NCI-H2081 treated with DMSO at 0.1 percent for 48 hours (cell line): Measurements from ENCODE around the gene ZNF629.
"Not testable (repeated sequence)": the region's sequence is repeated elsewhere in the genome, so short reads cannot be mapped to it uniquely, and the experiment has no call there.

ENCODE experiments used
- DNase-seq: peaks from one replicate; lab custom pipeline; 2025; lab: John Stamatoyannopoulos, UW

ZNF629 gene

GRCh38 chr16:30786936-30787612 lies at the start of gene ZNF629:
TSS of gene ZNF629 (minus strand) at chr16:30787205. CDS start at chr16:30784482, 2,723 bp downstream.
- no peak for DNase-seq

- DNase-seq: no peak
These were observed 47.2 kb upstream of the ZNF629 start for GRCh38 chr16:30834130-30834740.

GRCh38 chr16:30830072-30830417 lies 43.0 kb upstream of the ZNF629 start:
- DNase-seq: no peak

- DNase-seq: no peak
These were observed 42.4 kb upstream of the ZNF629 start for GRCh38 chr16:30829130-30830071.

GRCh38 chr16:30821891-30822290 lies 34.9 kb upstream of the ZNF629 start:
- no peak for DNase-seq

GRCh38 chr16:30821441-30821840 lies 34.4 kb upstream of the ZNF629 start:
- not testable (repeated sequence) for DNase-seq

- no peak for DNase-seq
These were observed 34.0 kb upstream of the ZNF629 start for GRCh38 chr16:30820952-30821421.

- no peak for DNase-seq
These were observed 29.8 kb upstream of the ZNF629 start for GRCh38 chr16:30816769-30817168.

- DNase-seq: no peak
These were observed 26.8 kb upstream of the ZNF629 start for GRCh38 chr16:30813821-30814189.

GRCh38 chr16:30809675-30810074 lies 22.7 kb upstream of the ZNF629 start:
- DNase-seq: not testable (repeated sequence)

GRCh38 chr16:30808890-30809426 lies 22.0 kb upstream of the ZNF629 start:
- not testable (repeated sequence) for DNase-seq

GRCh38 chr16:30808146-30808545 lies 21.1 kb upstream of the ZNF629 start:
- DNase-seq: no peak

GRCh38 chr16:30805370-30806169 lies 18.6 kb upstream of the ZNF629 start:
- no peak for DNase-seq

- no peak for DNase-seq
These were observed 18.0 kb upstream of the ZNF629 start for GRCh38 chr16:30805056-30805369.

- no peak for DNase-seq
These were observed 15.9 kb upstream of the ZNF629 start for GRCh38 chr16:30802936-30803335.

- DNase-seq: no peak
These were observed 10.8 kb upstream of the ZNF629 start for GRCh38 chr16:30797670-30798309.

- no peak for DNase-seq
These were observed 7.6 kb upstream of the ZNF629 start for GRCh38 chr16:30794634-30795033.

- DNase-seq: no peak
These were observed 6.6 kb upstream of the ZNF629 start for GRCh38 chr16:30793508-30794069.

- no peak for DNase-seq
These were observed 791 bp upstream of the ZNF629 start for GRCh38 chr16:30787613-30788378.
